H9 (cell line): Measurements from ENCODE around the gene CELF5. TPM values are rescaled to one million over a fixed set of nuclear protein-coding genes. Genes with fewer than 3 reads are reported as not detected.

Experiments used
- DNase-seq: peaks from one replicate; pipeline ENCODE4 v3.0.0-alpha.2; 2017
- H2AFZ ChIP-seq: one replicate; pipeline ENCODE4 v1.6.1; 2013; ENCODE audit warnings: mild to moderate bottlenecking, low read length, control low read depth, moderate library complexity
- H2AK5ac ChIP-seq: 2 replicates; pipeline ENCODE4 v1.6.1; 2013; ENCODE audit warnings: low read length, control low read depth, mixed read lengths; ENCODE audit not compliant: insufficient read length
- H2BK120ac ChIP-seq: one replicate; pipeline ENCODE4 v1.6.1; 2013; ENCODE audit warnings: low read depth, mild to moderate bottlenecking, low read length, control low read depth, inconsistent platforms; ENCODE audit not compliant: poor library complexity, severe bottlenecking
- H2BK12ac ChIP-seq: 2 replicates; pipeline ENCODE4 v1.6.1; 2013; ENCODE audit warnings: low read length, control low read depth, mixed read lengths, low read depth; ENCODE audit not compliant: insufficient read length
- H2BK15ac ChIP-seq: 2 replicates; pipeline ENCODE4 v1.6.1; 2013; ENCODE audit warnings: low read depth, low read length, control low read depth
- H2BK20ac ChIP-seq: one replicate; pipeline ENCODE4 v1.6.1; 2013; ENCODE audit warnings: low read depth, mild to moderate bottlenecking, low read length, control low read depth, inconsistent platforms; ENCODE audit not compliant: poor library complexity, severe bottlenecking
- H2BK5ac ChIP-seq: 2 replicates; pipeline ENCODE4 v1.6.1; 2013; ENCODE audit warnings: low read length, control low read depth, mixed read lengths; ENCODE audit not compliant: insufficient read length
- H3K14ac ChIP-seq: 2 replicates; pipeline ENCODE4 v1.6.1; 2013; ENCODE audit warnings: low read length, control low read depth; ENCODE audit not compliant: insufficient read depth
- H3K18ac ChIP-seq: 2 replicates; pipeline ENCODE4 v1.6.1; 2013; ENCODE audit warnings: low read depth, mild to moderate bottlenecking, mixed read lengths, low read length, control low read depth; ENCODE audit not compliant: insufficient read length
- H3K23ac ChIP-seq: 2 replicates; pipeline ENCODE4 v1.6.1; 2013; ENCODE audit warnings: low read length, control low read depth, mixed read lengths, low read depth; ENCODE audit not compliant: insufficient read length
- H3K23me2 ChIP-seq: 2 replicates; pipeline ENCODE4 v1.6.1; 2013; ENCODE audit warnings: low read depth, mild to moderate bottlenecking, mixed read lengths, low read length, control low read depth; ENCODE audit not compliant: insufficient read length, poor library complexity, severe bottlenecking
- H3K27ac ChIP-seq: 2 replicates; pipeline ENCODE4 v1.5.1; 2013; ENCODE audit warnings: low read length, control low read depth, mixed read lengths, low read depth; ENCODE audit not compliant: insufficient read length
- H3K27me3 ChIP-seq: 2 replicates; pipeline ENCODE4 v1.6.1; 2013; ENCODE audit warnings: low read length, control low read depth, inconsistent platforms; ENCODE audit not compliant: insufficient read depth
- H3K4ac ChIP-seq: 2 replicates; pipeline ENCODE4 v1.6.1; 2013; ENCODE audit warnings: low read depth, mild to moderate bottlenecking, control low read depth, inconsistent platforms, low read length, moderate library complexity
- H3K4me1 ChIP-seq: 2 replicates; pipeline ENCODE4 v1.6.1; 2013; ENCODE audit warnings: low read length, control low read depth, inconsistent platforms; ENCODE audit not compliant: insufficient read depth
- H3K4me2 ChIP-seq: 2 replicates; pipeline ENCODE4 v1.6.1; 2013; ENCODE audit warnings: low read length, control low read depth, mixed read lengths; ENCODE audit not compliant: insufficient read length, insufficient read depth
- H3K56ac ChIP-seq: 2 replicates; pipeline ENCODE4 v1.6.1; 2013; ENCODE audit warnings: low read depth, mild to moderate bottlenecking, mixed read lengths, low read length, control low read depth; ENCODE audit not compliant: insufficient read length
- H3K79me1 ChIP-seq: 2 replicates; pipeline ENCODE4 v1.6.1; 2013; ENCODE audit warnings: low read depth, mild to moderate bottlenecking, moderate library complexity, low read length, control low read depth, inconsistent platforms; ENCODE audit not compliant: insufficient read depth, poor library complexity, severe bottlenecking
- H3K79me2 ChIP-seq: 2 replicates; pipeline ENCODE4 v1.6.1; 2013; ENCODE audit warnings: low read length, control low read depth, inconsistent platforms; ENCODE audit not compliant: insufficient read depth
- H3K9ac ChIP-seq: 2 replicates; pipeline ENCODE4 v1.6.1; 2013; ENCODE audit warnings: low read length, control low read depth, mixed read lengths; ENCODE audit not compliant: insufficient read length; ENCODE audit errors: extremely low read depth
- H3K9me3 ChIP-seq: one replicate; pipeline ENCODE4 v1.6.1; 2013; ENCODE audit warnings: low read depth, low read length, inconsistent platforms; ENCODE audit not compliant: control insufficient read depth
- H3T11ph ChIP-seq: one replicate; pipeline ENCODE4 v1.6.1; 2013; ENCODE audit warnings: mild to moderate bottlenecking, low read length, control low read depth, inconsistent platforms
- H4K20me1 ChIP-seq: one replicate; pipeline ENCODE4 v1.6.1; 2013; ENCODE audit not compliant: control insufficient read depth, insufficient read length, insufficient read depth
- H4K5ac ChIP-seq: 2 replicates; pipeline ENCODE4 v1.6.1; 2013; ENCODE audit warnings: low read depth, mild to moderate bottlenecking, mixed read lengths, low read length, control low read depth; ENCODE audit not compliant: insufficient read length
- H4K8ac ChIP-seq: replicated peaks from 2 replicates; pipeline ENCODE4 v1.6.1; 2013; ENCODE audit warnings: low read length, control low read depth, mixed read lengths, low read depth; ENCODE audit not compliant: insufficient read length
- H4K91ac ChIP-seq: 2 replicates; pipeline ENCODE4 v1.6.1; 2013; ENCODE audit warnings: low read depth, mild to moderate bottlenecking, moderate library complexity, mixed read lengths, low read length, control low read depth; ENCODE audit not compliant: insufficient read length
- H3K27ac Mint-ChIP-seq, 3 experiments: 2 replicates in 2 of 3; 3 replicates in 1 of 3; pipeline ENCODE4 v1.8.0; 2020 to 2021; ENCODE audit warnings: mixed read lengths in 3 of 3, mild to moderate bottlenecking in 1 of 3, moderate library complexity in 1 of 3
- H3K27me3 Mint-ChIP-seq: 2 replicates; pipeline ENCODE4 v1.8.0; 2021; ENCODE audit warnings: low read depth, mild to moderate bottlenecking, moderate library complexity, mixed read lengths
- H3K36me3 Mint-ChIP-seq, 3 experiments: 2 replicates in 2 of 3; 3 replicates in 1 of 3; pipeline ENCODE4 v1.8.0; 2020 to 2021; ENCODE audit warnings: low read depth in 3 of 3, mixed read lengths in 3 of 3; ENCODE audit not compliant: insufficient read depth in 1 of 3
- H3K4me1 Mint-ChIP-seq, 2 experiments: 2 replicates each; pipeline ENCODE4 v1.8.0; 2020; ENCODE audit warnings: mixed read lengths in 2 of 2
- H3K4me3 Mint-ChIP-seq, 2 experiments: 2 replicates in 1 of 2; 3 replicates in 1 of 2; pipeline ENCODE4 v1.8.0; 2020 to 2021; ENCODE audit warnings: mild to moderate bottlenecking in 2 of 2, mixed read lengths in 2 of 2, moderate library complexity in 1 of 2
- H3K9me3 Mint-ChIP-seq, 2 experiments: 2 replicates in 1 of 2; 3 replicates in 1 of 2; pipeline ENCODE4 v1.8.0; 2020; ENCODE audit warnings: mild to moderate bottlenecking in 2 of 2, mixed read lengths in 2 of 2, moderate library complexity in 1 of 2
- CTCF ChIP-seq: fragments of 200-600 bp; sonication (generic); conservative IDR thresholded peaks from 3 replicates; pipeline ENCODE4 v1.8.0; 2021; ENCODE audit warnings: antibody characterized with exemption, mild to moderate bottlenecking
- WGBS: extraction: QIAGEN DNeasy Blood & Tissue Kit; methylation state at CpG from one replicate; pipeline ENCODE4 v1.1.7; 2013; ENCODE audit warnings: missing lambda C conversion rate, low lambda C conversion rate, mixed read lengths; ENCODE audit not compliant: insufficient read length; ENCODE audit errors: extremely low coverage; 5-methylcytosine and 5-hydroxymethylcytosine counted together
- total RNA-seq: library from RNA; stranded (reverse); gene quantifications from 2 replicates; pipeline ENCODE4 v1.2.1, GENCODE V29; 2021

The CELF5 gene
- total RNA-seq, 1 experiment from 2014 or later: 4.8 TPM

GRCh38 chr19:3320354-3320670 is 95.9 kb downstream of the CELF5 start:
- H3K36me3 Mint-ChIP-seq: no peaks in the 10 kb centered on the region
- no peak overlapping the region for H4K8ac ChIP-seq
- no peak overlapping the region for H4K5ac ChIP-seq
- no peak for TF ChIP-seq CTCF
- H2BK12ac ChIP-seq: no peak overlapping the region
- no peak overlapping the region for H3K27ac Mint-ChIP-seq
- H3K4me2 ChIP-seq: no peak overlapping the region
- H2BK5ac ChIP-seq: no peak overlapping the region
- no peak overlapping the region for H3K56ac ChIP-seq
- H3K4ac ChIP-seq: no peak overlapping the region
- no peak overlapping the region for H2BK120ac ChIP-seq
- H3K9ac ChIP-seq: no peak overlapping the region
- DNase-seq: no peak
- H3K4me1 Mint-ChIP-seq: no peaks in the 10 kb centered on the region
- no peaks in the 10 kb centered on the region for H3K4me1 ChIP-seq
- H3K14ac ChIP-seq: no peak overlapping the region
- no peak overlapping the region for H2BK20ac ChIP-seq
- H4K91ac ChIP-seq: no peak overlapping the region
- no peak overlapping the region for H2AK5ac ChIP-seq
- H3K9me3 ChIP-seq: no peaks in the 10 kb centered on the region
- peaks cover 52% of the 10 kb centered on the region for H3K27me3 Mint-ChIP-seq
- no peaks in the 10 kb centered on the region for H3K79me1 ChIP-seq
- H3K18ac ChIP-seq: no peak overlapping the region
- no peak overlapping the region for H2BK15ac ChIP-seq
- H3K4me3 Mint-ChIP-seq: no peak overlapping the region
- H2AFZ ChIP-seq: no peak overlapping the region
- H3K9me3 Mint-ChIP-seq: no peaks in the 10 kb centered on the region; a peak in 2 of 5 replicates
- no peak overlapping the region for H3K27ac ChIP-seq
- H4K20me1 ChIP-seq: no peaks in the 10 kb centered on the region
- H3T11ph ChIP-seq: no peak overlapping the region
- H3K23ac ChIP-seq: no peak overlapping the region
- WGBS: no CpG with 5 or more reads among the region's 29 CpGs
- H3K27me3 ChIP-seq: no peaks in the 10 kb centered on the region; the same call in 1 of the 2 replicates
- H3K23me2 ChIP-seq: no peaks in the 10 kb centered on the region
- H3K79me2 ChIP-seq: no peaks in the 10 kb centered on the region
